H1 (cell line): ENCODE results near the gene ADORA1. TPM values are rescaled to one million over a fixed set of nuclear protein-coding genes. Genes with fewer than 3 reads are reported as not detected.

Experiments used
- CTCF ChIA-PET: fragments of 300-600 bp; sonication (Branson Sonifier 250); formaldehyde crosslinking; loops from one replicate; lab custom pipeline; 2021; ENCODE audit not compliant: partially characterized antibody; lab: Charles Lee
- POLR2A ChIA-PET: fragments of 300-600 bp; sonication (Branson Sonifier 250); formaldehyde crosslinking; loops from one replicate; lab custom pipeline; 2021; ENCODE audit warnings: inconsistent platforms; ENCODE audit not compliant: partially characterized antibody; lab: Charles Lee
- DNase-seq, 2 experiments: peaks; one replicate each; pipeline versions ENCODE4 v3.0.0 to v3.0.0-alpha.2; 2010 to 2022; ENCODE audit warnings: low spot score in 2 of 2, low read depth in 1 of 2, mixed read lengths in 1 of 2
- FAIRE-seq: peaks from 2 replicates; lab custom pipeline; 2011; peaks lifted over from hg19 to GRCh38; lab: Jason Lieb, UNC
- H2AFZ ChIP-seq: 2 replicates; pipeline ENCODE4 v1.8.1; 2012; ENCODE audit warnings: low read length, inconsistent platforms
- H2AK5ac ChIP-seq: 2 replicates; pipeline ENCODE4 v1.6.1; 2013; ENCODE audit warnings: low read depth, low read length
- H2BK120ac ChIP-seq: replicated peaks from 2 replicates; pipeline ENCODE3; 2013; ENCODE audit warnings: low read depth, low read length, inconsistent platforms
- H2BK12ac ChIP-seq: 2 replicates; pipeline ENCODE4 v1.6.1; 2013; ENCODE audit warnings: low read depth, low read length
- H2BK15ac ChIP-seq: 2 replicates; pipeline ENCODE4 v1.6.1; 2013; ENCODE audit warnings: low read length
- H2BK20ac ChIP-seq: 2 replicates; pipeline ENCODE4 v1.6.1; 2013; ENCODE audit warnings: low read length
- H2BK5ac ChIP-seq: 2 replicates; pipeline ENCODE4 v1.6.1; 2013; ENCODE audit warnings: low read depth, low read length
- H3K14ac ChIP-seq: 2 replicates; pipeline ENCODE4 v1.6.1; 2013; ENCODE audit warnings: inconsistent platforms; ENCODE audit not compliant: insufficient read length
- H3K18ac ChIP-seq: 2 replicates; pipeline ENCODE4 v1.6.1; 2013; ENCODE audit warnings: low read length; ENCODE audit errors: extremely low read depth
- H3K23ac ChIP-seq: 2 replicates; pipeline ENCODE4 v1.6.1; 2013; ENCODE audit warnings: inconsistent platforms; ENCODE audit not compliant: insufficient read length
- H3K23me2 ChIP-seq: 2 replicates; pipeline ENCODE4 v1.6.1; 2013; ENCODE audit warnings: low read depth, low read length
- H3K27ac ChIP-seq: 2 replicates; pipeline ENCODE4 v1.6.1; 2011; ENCODE audit warnings: low read depth, low read length, inconsistent platforms
- H3K27me3 ChIP-seq, 4 experiments: replicated peaks in 1 of 4; 1 replicate in 1 of 4; 2 replicates in 3 of 4; pipeline versions ENCODE4 v1.6.1 to v1.8.1; 2011 to 2013; ENCODE audit warnings: low read length in 3 of 4, mild to moderate bottlenecking in 3 of 4, inconsistent platforms in 2 of 4, mixed read lengths in 2 of 4, moderate library complexity in 1 of 4; ENCODE audit not compliant: control insufficient read depth in 3 of 4, insufficient read depth in 3 of 4; ENCODE audit errors: extremely low read depth in 1 of 4
- H3K36me3 ChIP-seq, 4 experiments: 2 replicates each; pipeline versions ENCODE4 v1.6.1 to v1.8.1; 2011 to 2013; ENCODE audit warnings: mild to moderate bottlenecking in 4 of 4, low read length in 3 of 4, moderate library complexity in 2 of 4, control low read depth in 1 of 4, inconsistent platforms in 1 of 4; ENCODE audit not compliant: insufficient read depth in 4 of 4, control insufficient read depth in 2 of 4
- H3K4ac ChIP-seq: replicated peaks from 2 replicates; pipeline ENCODE3; 2013; ENCODE audit warnings: low read length, low read depth, mixed read lengths, inconsistent platforms; ENCODE audit not compliant: insufficient read length
- H3K4me1 ChIP-seq, 4 experiments: replicated peaks in 1 of 4; 1 replicate in 1 of 4; 2 replicates in 3 of 4; pipeline versions ENCODE4 v1.6.1 to v1.8.1; 2011 to 2013; ENCODE audit warnings: low read length in 3 of 4, inconsistent platforms in 2 of 4, mixed read lengths in 1 of 4; ENCODE audit not compliant: insufficient read depth in 4 of 4, control insufficient read depth in 3 of 4
- H3K4me2 ChIP-seq, 2 experiments: 2 replicates each; pipeline versions ENCODE4 v1.6.1 to v1.8.1; 2011 to 2013; ENCODE audit warnings: low read depth in 2 of 2, low read length in 2 of 2, control low read depth in 1 of 2, inconsistent platforms in 1 of 2, mild to moderate bottlenecking in 1 of 2; ENCODE audit not compliant: insufficient read depth in 1 of 2
- H3K4me3 ChIP-seq, 4 experiments: fragments of 200-600, 300-600 bp in 1 of 4; sonication (generic), shearing (Covaris generic), sonication (Bioruptor Twin) in 1 of 4; 2 replicates each; pipeline versions ENCODE4 v1.5.1 to v1.8.1; 2011 to 2016; ENCODE audit warnings: low read length in 4 of 4, low read depth in 3 of 4, control low read depth in 2 of 4, inconsistent platforms in 2 of 4, mild to moderate bottlenecking in 2 of 4, mixed read lengths in 1 of 4, moderate library complexity in 1 of 4; ENCODE audit not compliant: insufficient read depth in 2 of 4; ENCODE audit errors: extremely low read depth in 1 of 4
- H3K56ac ChIP-seq: replicated peaks from 2 replicates; pipeline ENCODE3; 2013; ENCODE audit warnings: low read depth, mild to moderate bottlenecking, mixed read lengths, low read length, inconsistent platforms; ENCODE audit not compliant: insufficient read length
- H3K79me1 ChIP-seq: 2 replicates; pipeline ENCODE4 v1.6.1; 2013; ENCODE audit warnings: low read depth, low read length, control low read depth
- H3K79me2 ChIP-seq, 2 experiments: 2 replicates each; pipeline versions ENCODE4 v1.6.1 to v1.8.1; 2012 to 2013; ENCODE audit warnings: low read length in 2 of 2, mild to moderate bottlenecking in 2 of 2, inconsistent platforms in 1 of 2; ENCODE audit not compliant: insufficient read depth in 2 of 2, control insufficient read depth in 1 of 2
- H3K9ac ChIP-seq, 4 experiments: replicated peaks in 1 of 4; 1 replicate in 1 of 4; 2 replicates in 3 of 4; pipeline versions ENCODE4 v1.6.1 to v1.8.1; 2011 to 2013; ENCODE audit warnings: low read depth in 3 of 4, low read length in 3 of 4, control low read depth in 2 of 4, mild to moderate bottlenecking in 2 of 4, moderate library complexity in 2 of 4, inconsistent platforms in 1 of 4; ENCODE audit errors: extremely low read depth in 1 of 4
- H3K9me3 ChIP-seq, 2 experiments: 2 replicates each; pipeline versions ENCODE4 v1.6.1 to v1.8.1; 2012 to 2013; ENCODE audit warnings: mild to moderate bottlenecking in 2 of 2, moderate library complexity in 2 of 2, control low read depth in 1 of 2, inconsistent platforms in 1 of 2, low read depth in 1 of 2, low read length in 1 of 2, mixed read lengths in 1 of 2; ENCODE audit not compliant: insufficient read depth in 2 of 2
- H4K20me1 ChIP-seq, 2 experiments: replicated peaks in 1 of 2; 2 replicates each; pipeline versions ENCODE3 to v1.8.1; 2011 to 2013; ENCODE audit warnings: inconsistent platforms in 2 of 2, low read length in 2 of 2, mild to moderate bottlenecking in 1 of 2; ENCODE audit not compliant: insufficient read depth in 2 of 2, control insufficient read depth in 1 of 2
- H4K5ac ChIP-seq: 2 replicates; pipeline ENCODE4 v1.6.1; 2013; ENCODE audit warnings: low read length, low read depth, mixed read lengths, inconsistent platforms; ENCODE audit not compliant: insufficient read length
- H4K8ac ChIP-seq: 2 replicates; pipeline ENCODE4 v1.8.0; 2013; ENCODE audit warnings: mild to moderate bottlenecking, moderate library complexity, low read length, inconsistent platforms; ENCODE audit not compliant: insufficient read depth; ENCODE audit errors: extremely low read depth
- H4K91ac ChIP-seq: replicated peaks from 2 replicates; pipeline ENCODE3; 2013; ENCODE audit warnings: low read length, mixed read lengths, inconsistent platforms; ENCODE audit not compliant: insufficient read length
- BCL11A ChIP-seq, 2 experiments: IDR thresholded peaks; one replicate each; pipeline ENCODE4 v1.6.1; 2011; ENCODE audit warnings: low read depth in 2 of 2, low read length in 2 of 2, mild to moderate bottlenecking in 2 of 2
- CHD2 ChIP-seq: IDR thresholded peaks from 2 replicates; pipeline ENCODE4 v1.6.1; 2012; ENCODE audit warnings: low read length, improper control_type of control experiment
- EZH2 ChIP-seq: fragments of 200-600 bp; sonication (generic); IDR thresholded peaks from 2 replicates; pipeline ENCODE4 v1.7.1; 2012; ENCODE audit warnings: low read depth, mild to moderate bottlenecking, moderate library complexity, low read length, inconsistent platforms; ENCODE audit not compliant: severe bottlenecking
- JUND ChIP-seq: IDR thresholded peaks from 2 replicates; pipeline ENCODE4 v1.6.1; 2011; ENCODE audit warnings: mild to moderate bottlenecking, improper control_type of control experiment, low read length
- NRF1 ChIP-seq: IDR thresholded peaks from 2 replicates; pipeline ENCODE4 v1.6.1; 2011; ENCODE audit warnings: mild to moderate bottlenecking, low read depth, low read length, improper control_type of control experiment
- RAD21 ChIP-seq, 2 experiments: IDR thresholded peaks in 1 of 2; conservative IDR thresholded peaks in 1 of 2; 2 replicates each; pipeline ENCODE4 v1.6.1; 2011; ENCODE audit warnings: low read depth in 2 of 2, low read length in 2 of 2, improper control_type of control experiment in 1 of 2, inconsistent platforms in 1 of 2, mild to moderate bottlenecking in 1 of 2, moderate library complexity in 1 of 2
- RFX5 ChIP-seq: IDR thresholded peaks from 2 replicates; pipeline ENCODE4 v1.6.1; 2011; ENCODE audit warnings: low read depth, low read length, improper control_type of control experiment, borderline replicate concordance
- SIN3A ChIP-seq, 2 experiments: IDR thresholded peaks in 1 of 2; conservative IDR thresholded peaks in 1 of 2; 2 replicates each; pipeline ENCODE4 v1.6.1; 2011 to 2012; ENCODE audit warnings: low read length in 2 of 2, improper control_type of control experiment in 1 of 2, low read depth in 1 of 2, mild to moderate bottlenecking in 1 of 2
- SP1 ChIP-seq: IDR thresholded peaks from 2 replicates; pipeline ENCODE4 v1.6.1; 2011; ENCODE audit warnings: low read depth, low read length
- TEAD4 ChIP-seq: IDR thresholded peaks from 2 replicates; pipeline ENCODE4 v1.6.1; 2012; ENCODE audit warnings: low read depth, low read length, inconsistent platforms, mixed read lengths
- ZNF274 ChIP-seq: IDR thresholded peaks from 2 replicates; pipeline ENCODE4 v1.7.0; 2012; ENCODE audit warnings: low read length, borderline replicate concordance; ENCODE audit errors: extremely low read depth
- WGBS, 2 experiments: shearing (Covaris generic) in 1 of 2; methylation state at CpG; one replicate each; pipeline versions ENCODE4 v1.1.6 to v1.1.7; 2013 to 2015; ENCODE audit warnings: low lambda C conversion rate in 2 of 2, mixed read lengths in 2 of 2, inconsistent platforms in 1 of 2, low coverage in 1 of 2, missing lambda C conversion rate in 1 of 2; ENCODE audit not compliant: insufficient replicate concordance in 2 of 2, insufficient coverage in 1 of 2, insufficient read length in 1 of 2; ENCODE audit errors: extremely low coverage in 1 of 2, missing lambda C conversion rate in 1 of 2; 5-methylcytosine and 5-hydroxymethylcytosine counted together
- polyA plus RNA-seq, 7 experiments: library from polyadenylated mRNA; depleted of rRNA in 3 of 7; stranded (reverse) in 5 of 7; unstranded in 2 of 7; fragments of >200 nt in 5 of 7; fragments of 200-250 nt in 2 of 7; gene quantifications; 1 replicate in 5 of 7; 2 replicates in 1 of 7; 4 replicates in 1 of 7; pipeline versions ENCODE4 v1.2.1 to v1.2.3, GENCODE V29; 2011 to 2013; ENCODE audit warnings: missing spikeins in 2 of 7, mixed read lengths in 2 of 7
- total RNA-seq: library from RNA; stranded (reverse); fragmentation: NEBNext Ultra II Directional; extraction: Animal tissue kit (Norgen Biotek cat#: 25700); gene quantifications from 2 replicates; pipeline ENCODE4 v1.2.1, GENCODE V29; 2021

The ADORA1 gene
- total and polyA plus RNA-seq, 2 of the 8 experiments (the other 6 are each of a cell fraction or from before 2014, with no cell fraction given): 3.3 to 6.7 TPM

DNA sequence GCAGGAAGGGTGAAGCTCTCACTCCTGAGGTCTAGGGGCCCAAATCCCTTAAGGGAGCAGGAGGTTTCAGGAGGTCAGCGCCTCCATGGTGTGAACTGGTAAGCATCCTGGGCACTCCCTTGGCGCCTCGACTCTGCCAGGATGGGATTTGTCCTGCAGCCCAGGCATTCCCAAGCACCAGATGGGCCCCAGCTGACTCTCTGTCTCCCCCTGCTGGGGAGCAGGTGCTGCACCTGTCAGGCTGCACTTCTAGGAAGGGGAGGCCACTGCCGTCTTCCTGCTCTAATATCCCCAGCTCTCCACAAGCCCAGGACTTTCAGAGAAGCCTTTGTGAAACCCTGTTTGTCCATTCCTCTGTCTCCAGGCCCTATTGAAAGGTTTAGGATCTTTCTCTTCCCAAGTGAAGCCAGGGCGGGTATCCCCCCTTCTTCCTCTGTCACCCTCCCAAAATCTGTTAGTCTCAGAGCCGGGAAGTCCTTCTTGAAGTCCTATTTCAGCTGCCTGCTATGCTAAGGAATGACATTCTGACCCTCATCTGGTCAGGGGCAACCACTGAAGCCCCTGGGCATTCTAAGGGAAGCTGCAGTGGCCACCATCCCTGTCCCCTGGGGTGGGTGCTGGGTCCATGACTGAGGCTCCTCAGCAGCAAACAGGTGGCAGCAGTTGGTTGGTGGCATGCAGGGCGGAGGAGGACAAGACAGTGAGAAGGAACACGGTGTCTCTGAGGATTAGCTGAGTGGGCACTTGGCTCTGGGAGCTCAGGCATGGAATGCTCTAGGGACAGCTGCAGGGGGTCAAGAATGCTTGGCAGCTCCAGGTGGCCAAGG is 44.9 kb downstream of the ADORA1 start:
- H2AK5ac ChIP-seq: no peak overlapping the region
- ChIA-PET POLR2A (interaction anchor here (1.1 to 1.6 kb wide), 3 partner anchors 54 to 133 kb away, joined by 3 to 6 read pairs (median 3); no protein-coding TSS in a partner anchor), CTCF (interaction anchor here (0.6 to 16.8 kb wide), 46 partner anchors 9 to 474 kb away, joined by 3 to 511 read pairs (median 6); partner anchors contain the start of genes ADORA1, CHI3L1 and MYOG)
- no peak overlapping the region for H3K4me2 ChIP-seq
- H3K14ac ChIP-seq: no peak overlapping the region
- no peak overlapping the region for H3K4ac ChIP-seq
- H2BK12ac ChIP-seq: no peak overlapping the region
- no peak overlapping the region for H2BK5ac ChIP-seq
- H3K79me2 ChIP-seq: no peaks in the 10 kb centered on the region
- peaks cover 0 to 7% (median under 1%) of the 10 kb centered on the region in 4 experiments; a peak in 3 of 7 replicates for H3K4me1 ChIP-seq
- H2BK120ac ChIP-seq: no peak overlapping the region
- no peak overlapping the region for H3K18ac ChIP-seq
- no peak overlapping the region for H2AFZ ChIP-seq
- no peak overlapping the region for H2BK20ac ChIP-seq
- H3K56ac ChIP-seq: no peak overlapping the region
- DNase-seq (peak; percentile 68 to 92), FAIRE-seq (peak; percentile 60)
- no peak overlapping the region for H3K9ac ChIP-seq
- no peaks in the 10 kb centered on the region for H3K23me2 ChIP-seq
- no peak overlapping the region for H4K91ac ChIP-seq
- H3K79me1 ChIP-seq: no peaks in the 10 kb centered on the region
- H4K8ac ChIP-seq: no peak overlapping the region; the same call in 1 of the 2 replicates
- no peak overlapping the region for H3K4me3 ChIP-seq
- no peaks in the 10 kb centered on the region for H3K9me3 ChIP-seq
- H2BK15ac ChIP-seq: 0 out of 2 replicates have a peak overlapping the region, but pooled peaks have one; percentile 25
- no peak overlapping the region for H4K5ac ChIP-seq
- H3K23ac ChIP-seq: no peak overlapping the region
- H3K27ac ChIP-seq: no peak overlapping the region
- H3K27me3 ChIP-seq: no peaks in the 10 kb centered on the region
- WGBS, 2 experiments: 63% methylated on average over 8 of the region's 8 CpGs; no CpG with 5 or more reads in 1 of the 2 experiments
- H4K20me1 ChIP-seq: no peaks in the 10 kb centered on the region
- H3K36me3 ChIP-seq: no peaks in the 10 kb centered on the region
- TF ChIP-seq RAD21 (IDR thresholded peaks at IDR 0.05 in 1 of 2, conservative IDR thresholded peaks at IDR 0.05 in 1 of 2; ENCODE audit: low read depth in 2 of 2, low read length in 2 of 2) (peak; percentile 82 to 90), CHD2 (no peak), TEAD4 (peak; percentile 63; the same call in 1 of the 2 replicates), BCL11A (IDR thresholded peaks at IDR 0.05; ENCODE audit: low read depth in 2 of 2, low read length in 2 of 2) (no peak), EZH2 (no peak), RFX5 (no peak), JUND (no peak), ZNF274 (no peak), SIN3A (conservative IDR thresholded peaks at IDR 0.05 in 1 of 2, IDR thresholded peaks at IDR 0.05 in 1 of 2; ENCODE audit: low read depth in 1 of 2, low read length in 2 of 2) (0 out of 4 replicates have a peak, but pooled peaks of 1 of the 2 experiments have one; percentile 7), NRF1 (no peak), SP1 (no peak)
